Measurements from ENCODE around the gene SCN4B. TPM values are rescaled to one million over a fixed set of nuclear protein-coding genes. Genes with fewer than 3 reads are reported as not detected.

The SCN4B gene
- total and polyA plus RNA-seq, 2 of the 8 experiments (the other 6 are each of a cell fraction or from before 2014, with no cell fraction given) = 2.8 to 4.9 TPM

- H3K27ac ChIP-seq (ENCODE audit: low read depth, low read length) = no peak overlapping the region
- H3K23me2 ChIP-seq (ENCODE audit: low read depth, low read length) = no peaks in the 10 kb centered on the region; the same call in 1 of the 2 replicates
- H2BK120ac ChIP-seq (replicated peaks; ENCODE audit: low read depth, low read length) = no peak overlapping the region
- CTCF ChIA-PET (ENCODE audit: partially characterized antibody) = interaction anchor here (1.5 to 3.3 kb wide), 2 partner anchors 9 to 88 kb away, joined by 3 to 38 read pairs; no protein-coding TSS in a partner anchor
- H2AFZ ChIP-seq (ENCODE audit: low read length) = no peak overlapping the region
- POLR2A ChIA-PET (ENCODE audit: partially characterized antibody) = no interaction called here
- H3K14ac ChIP-seq (ENCODE audit: insufficient read length) = no peak overlapping the region
- no peak overlapping the region for H2BK20ac ChIP-seq (ENCODE audit: low read length)
- H3K56ac ChIP-seq (replicated peaks; ENCODE audit: insufficient read length, low read depth, low read length) = no peak overlapping the region
- peaks cover 0 to 4% (median 2%) of the 10 kb centered on the region in 4 experiments; a peak in 3 of 7 replicates for H3K4me1 ChIP-seq (replicated peaks in 1 of 4; ENCODE audit: control insufficient read depth in 3 of 4, insufficient read depth in 4 of 4, low read length in 3 of 4)
- H2BK5ac ChIP-seq (ENCODE audit: low read depth, low read length) = no peak overlapping the region
- H4K8ac ChIP-seq (ENCODE audit: extremely low read depth, insufficient read depth, low read length) = no peak overlapping the region
- no peak overlapping the region for H2BK12ac ChIP-seq (ENCODE audit: low read depth, low read length)
- H3K9me3 ChIP-seq (ENCODE audit: insufficient read depth in 2 of 2, low read depth in 1 of 2, low read length in 1 of 2) = no peaks in the 10 kb centered on the region
- no peak overlapping the region for H3K4ac ChIP-seq (replicated peaks; ENCODE audit: insufficient read length, low read depth, low read length)
- no peaks in the 10 kb centered on the region for H3K79me1 ChIP-seq (ENCODE audit: low read depth, low read length)
- H4K5ac ChIP-seq (ENCODE audit: insufficient read length, low read depth, low read length) = no peak overlapping the region
- H3K36me3 ChIP-seq (ENCODE audit: control insufficient read depth in 2 of 4, insufficient read depth in 4 of 4, low read length in 3 of 4) = no peaks in the 10 kb centered on the region
- no peak overlapping the region for H3K23ac ChIP-seq (ENCODE audit: insufficient read length)
- no peak overlapping the region for H2AK5ac ChIP-seq (ENCODE audit: low read depth, low read length)
- no peak overlapping the region for H3K9ac ChIP-seq (replicated peaks in 1 of 4; ENCODE audit: extremely low read depth in 1 of 4, low read depth in 3 of 4, low read length in 3 of 4)
- H3K18ac ChIP-seq (ENCODE audit: extremely low read depth, low read length) = no peak overlapping the region
- H3K79me2 ChIP-seq (ENCODE audit: control insufficient read depth in 1 of 2, insufficient read depth in 2 of 2, low read length in 2 of 2) = no peaks in the 10 kb centered on the region
- no peak overlapping the region for H3K4me2 ChIP-seq (ENCODE audit: insufficient read depth in 1 of 2, low read depth in 2 of 2, low read length in 2 of 2)
- no peaks in the 10 kb centered on the region for H4K20me1 ChIP-seq (replicated peaks in 1 of 2; ENCODE audit: control insufficient read depth in 1 of 2, insufficient read depth in 2 of 2, low read length in 2 of 2)
- WGBS, 2 experiments (ENCODE audit: extremely low coverage in 1 of 2, insufficient coverage in 1 of 2, insufficient read length in 1 of 2, insufficient replicate concordance in 2 of 2, low coverage in 1 of 2, low lambda C conversion rate in 2 of 2, missing lambda C conversion rate in 1 of 2) = 92% methylated on average over 9 of the region's 9 CpGs; no CpG with 5 or more reads in 1 of the 2 experiments
- H4K91ac ChIP-seq (replicated peaks; ENCODE audit: insufficient read length, low read length) = no peak overlapping the region
- H3K27me3 ChIP-seq (replicated peaks in 1 of 4; ENCODE audit: control insufficient read depth in 3 of 4, extremely low read depth in 1 of 4, insufficient read depth in 3 of 4, low read length in 3 of 4) = peaks cover 0 to 1% (median 0%) of the 10 kb centered on the region in 4 experiments; a peak in 1 of 7 replicates
- no peak overlapping the region for H3K4me3 ChIP-seq (ENCODE audit: extremely low read depth in 1 of 4, insufficient read depth in 2 of 4, low read depth in 3 of 4, low read length in 4 of 4)
- TF ChIP-seq ATF3 (IDR thresholded peaks at IDR 0.05; ENCODE audit: insufficient read depth, low read depth, low read length) = no peak
- FAIRE-seq (no peak), DNase-seq (ENCODE audit: low read depth in 1 of 2, low spot score in 2 of 2) (no peak)
- no peak overlapping the region for H2BK15ac ChIP-seq (ENCODE audit: low read length)
Measured at GRCh38 chr11:118200901-118201680, 48.5 kb upstream of the SCN4B start.

Measured in H1 (cell line).